Neural crest cell (in vitro differentiated cells): ENCODE results near the gene UPK3B. TPM values are rescaled to one million over a fixed set of nuclear protein-coding genes. Genes with fewer than 3 reads are reported as not detected.
"Not testable (repeated sequence)": the region's sequence is repeated elsewhere in the genome, so short reads cannot be mapped to it uniquely, and the experiment has no call there.

Experiments used
- DNase-seq: peaks from one replicate; pipeline ENCODE4 v3.0.0; 2021; ENCODE audit warnings: low read depth, mixed read lengths, low spot score
- H3K27ac Mint-ChIP-seq: one replicate; pipeline ENCODE4 v1.8.0; 2021; ENCODE audit warnings: mild to moderate bottlenecking, mixed read lengths; ENCODE audit not compliant: unreplicated experiment
- H3K27me3 Mint-ChIP-seq: 2 replicates; pipeline ENCODE4 v1.8.0; 2021; ENCODE audit warnings: low read depth, mild to moderate bottlenecking, mixed read lengths
- H3K36me3 Mint-ChIP-seq: 2 replicates; pipeline ENCODE4 v1.8.0; 2021; ENCODE audit warnings: low read depth, mild to moderate bottlenecking, mixed read lengths
- H3K4me1 Mint-ChIP-seq: 2 replicates; pipeline ENCODE4 v1.8.0; 2021; ENCODE audit warnings: mixed read lengths
- H3K4me3 Mint-ChIP-seq: one replicate; pipeline ENCODE4 v1.8.0; 2021; ENCODE audit warnings: mild to moderate bottlenecking, mixed read lengths
- H3K9me3 Mint-ChIP-seq: 2 replicates; pipeline ENCODE4 v1.8.0; 2021; ENCODE audit warnings: mixed read lengths
- CTCF ChIP-seq: fragments of 200-600 bp; sonication (generic); conservative IDR thresholded peaks from 2 replicates; pipeline ENCODE4 v1.5.0; 2021; ENCODE audit warnings: antibody characterized with exemption, mild to moderate bottlenecking
- total RNA-seq: library from RNA; stranded (reverse); gene quantifications from 2 replicates; pipeline ENCODE4 v1.2.1, GENCODE V29; 2021

The UPK3B gene
- total RNA-seq, 1 donor from 2014 or later: 0.77 TPM

- H3K9me3 Mint-ChIP-seq: peaks cover 2% of the 10 kb centered on the region
- no peak for TF ChIP-seq CTCF
- no peak overlapping the region for H3K27ac Mint-ChIP-seq
- H3K27me3 Mint-ChIP-seq: no peaks in the 10 kb centered on the region
- no peak overlapping the region for H3K4me3 Mint-ChIP-seq
- H3K4me1 Mint-ChIP-seq: no peaks in the 10 kb centered on the region
- H3K36me3 Mint-ChIP-seq: peaks cover 2% of the 10 kb centered on the region
- no peak for DNase-seq
Observed at GRCh38 chr7:76507723-76508406, 2.5 kb upstream of the UPK3B start.

GRCh38 chr7:76511200-76511910, 1.0 kb downstream of the UPK3B start:
- H3K4me3 Mint-ChIP-seq, H3K27ac Mint-ChIP-seq, DNase-seq, H3K27me3 Mint-ChIP-seq, H3K9me3 Mint-ChIP-seq, H3K36me3 Mint-ChIP-seq, H3K4me1 Mint-ChIP-seq: not testable (repeated sequence)

DNA sequence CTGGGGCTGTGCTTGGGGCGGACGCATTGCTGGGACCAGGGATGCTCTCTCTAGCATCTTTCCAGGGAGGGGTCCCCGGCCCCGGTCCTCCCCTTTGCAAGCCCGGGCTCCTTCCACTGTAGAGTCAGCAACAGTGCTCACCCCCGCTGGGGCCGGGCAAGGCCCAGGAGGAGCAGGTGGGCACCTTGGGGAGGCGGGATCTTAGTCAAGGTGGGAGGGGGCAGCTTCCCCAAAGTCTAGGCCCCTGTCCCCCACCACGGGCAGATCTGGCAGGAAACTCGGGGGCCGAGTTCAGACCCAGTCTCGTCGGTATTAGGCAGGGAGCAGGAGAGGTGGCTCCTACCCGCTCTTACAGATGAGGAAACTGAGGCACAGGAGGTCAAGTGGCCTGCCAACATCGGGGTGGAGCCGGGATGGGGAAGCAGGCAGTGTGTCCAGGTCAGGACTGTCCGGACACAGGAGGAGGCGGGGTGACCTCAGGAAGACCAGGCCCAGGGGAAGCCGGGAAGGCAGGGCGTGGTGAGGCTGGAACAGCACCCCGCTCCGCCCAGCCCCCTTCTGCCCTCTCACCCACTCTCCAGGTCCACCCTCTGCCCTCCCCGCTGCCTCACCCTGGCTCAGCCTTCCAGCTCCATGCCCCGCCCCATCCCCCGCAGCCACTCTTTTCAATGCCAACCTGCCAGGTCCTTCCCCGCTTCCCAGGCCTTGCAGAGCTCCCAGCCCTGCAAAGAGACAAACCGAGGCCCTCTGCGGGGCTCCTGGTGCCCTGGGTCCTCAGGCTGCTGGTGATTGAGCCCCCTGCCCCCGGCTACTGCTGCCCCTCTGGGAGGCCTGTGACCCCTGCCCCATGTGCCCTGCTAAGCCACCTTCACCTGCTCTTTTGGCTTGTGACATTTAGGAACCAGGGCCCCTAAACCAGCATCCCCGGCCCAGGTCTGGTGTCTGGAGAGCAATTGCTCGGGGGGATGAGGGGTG, 1.8 kb downstream of the UPK3B start:
- not testable (repeated sequence) for H3K4me1 Mint-ChIP-seq, H3K27ac Mint-ChIP-seq, H3K27me3 Mint-ChIP-seq, H3K9me3 Mint-ChIP-seq, DNase-seq, H3K36me3 Mint-ChIP-seq, H3K4me3 Mint-ChIP-seq

DNA sequence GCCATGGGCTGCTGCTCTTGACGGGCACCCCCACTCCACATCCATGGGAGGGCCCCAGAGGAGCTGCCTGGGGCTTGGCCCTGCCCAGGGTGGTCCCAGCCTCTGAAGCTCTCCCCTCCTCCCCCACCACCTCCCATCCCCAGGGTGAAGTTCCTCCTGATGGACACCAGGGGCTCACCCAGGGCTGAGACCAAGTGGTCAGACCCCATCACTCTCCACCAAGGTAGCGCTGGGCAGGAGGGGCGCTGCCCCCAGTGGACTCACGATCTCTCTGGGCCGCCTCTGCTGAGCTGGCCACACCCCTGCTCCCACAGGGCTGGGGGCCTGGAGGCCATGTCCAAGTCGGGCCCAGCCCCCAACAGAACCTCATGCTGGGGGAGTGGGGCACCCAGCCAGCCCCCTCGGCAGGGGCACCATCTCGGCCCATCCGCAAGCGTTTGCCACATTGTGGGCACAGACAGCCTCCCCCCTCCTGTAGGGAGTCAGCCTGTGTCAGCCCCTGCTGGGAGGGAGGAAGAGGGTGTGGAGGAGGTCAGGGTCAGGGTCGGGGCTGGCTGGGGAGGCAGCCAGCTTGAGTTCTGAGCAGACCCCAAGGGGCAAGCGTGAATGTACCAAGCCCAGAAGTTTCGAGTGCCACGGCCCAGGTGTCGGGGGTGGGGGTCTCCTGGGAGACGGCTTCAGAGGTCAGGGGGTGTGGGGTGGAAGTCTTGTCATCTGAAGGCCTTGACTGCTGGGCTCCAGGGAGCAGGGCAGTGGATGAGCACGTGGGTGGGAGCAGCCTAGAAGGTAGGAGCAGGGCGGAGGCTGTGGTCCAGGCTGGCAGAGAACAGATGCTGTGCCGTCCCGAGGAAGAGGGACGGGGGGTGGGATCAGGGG, 2.8 kb downstream of the UPK3B start:
- peak; percentile 44 for TF ChIP-seq CTCF
- H3K4me1 Mint-ChIP-seq: no peaks in the 10 kb centered on the region
- no peak overlapping the region for H3K27ac Mint-ChIP-seq
- no peaks in the 10 kb centered on the region for H3K36me3 Mint-ChIP-seq
- DNase-seq: peak; percentile 31
- no peaks in the 10 kb centered on the region for H3K27me3 Mint-ChIP-seq
- H3K9me3 Mint-ChIP-seq: no peaks in the 10 kb centered on the region
- H3K4me3 Mint-ChIP-seq: no peak overlapping the region

GRCh38 chr7:76513817-76514799, 3.8 kb downstream of the UPK3B start:
- H3K4me3 Mint-ChIP-seq: no peak overlapping the region
- no peaks in the 10 kb centered on the region for H3K27me3 Mint-ChIP-seq
- H3K9me3 Mint-ChIP-seq: no peaks in the 10 kb centered on the region
- no peaks in the 10 kb centered on the region for H3K4me1 Mint-ChIP-seq
- TF ChIP-seq CTCF: no peak
- DNase-seq: no peak
- H3K27ac Mint-ChIP-seq: no peak overlapping the region
- H3K36me3 Mint-ChIP-seq: no peaks in the 10 kb centered on the region
